WTC11 (cell line): ENCODE measurements around the gene CACHD1. TPM values are rescaled to one million over a fixed set of nuclear protein-coding genes. Genes with fewer than 3 reads are reported as not detected.

Source experiments
- ATAC-seq: fragments of 200-7000 bp; cut with Tn5 transposase; 2 replicates; pipeline ENCODE4 v1.10.0; 2021; ENCODE audit warnings: mild to moderate bottlenecking, moderate library complexity
- CTCF ChIA-PET: fragments of 300-600 bp; sonication (Branson Sonifier 250); formaldehyde crosslinking; loops from one replicate; lab custom pipeline; 2021; ENCODE audit warnings: antibody characterized with exemption; lab: Charles Lee
- POLR2A ChIA-PET: fragments of 350-600 bp; sonication (Branson Sonifier 250); formaldehyde crosslinking; loops from one replicate; lab custom pipeline; 2021; ENCODE audit warnings: antibody characterized with exemption; lab: Charles Lee
- DNase-seq: peaks from one replicate; pipeline ENCODE4 v3.0.0; 2021; ENCODE audit warnings: low spot score
- H3K27ac Mint-ChIP-seq: 2 replicates; pipeline ENCODE4 v1.8.0; 2021; ENCODE audit warnings: mixed read lengths
- H3K27me3 Mint-ChIP-seq: 2 replicates; pipeline ENCODE4 v1.8.0; 2021; ENCODE audit warnings: low read depth, mild to moderate bottlenecking, moderate library complexity, mixed read lengths
- H3K36me3 Mint-ChIP-seq: 2 replicates; pipeline ENCODE4 v1.8.0; 2021; ENCODE audit warnings: mixed read lengths
- H3K4me1 Mint-ChIP-seq: 2 replicates; pipeline ENCODE4 v1.8.0; 2022; ENCODE audit warnings: mixed read lengths
- H3K4me3 Mint-ChIP-seq: 2 replicates; pipeline ENCODE4 v1.8.0; 2021; ENCODE audit warnings: mild to moderate bottlenecking, moderate library complexity, mixed read lengths
- H3K9me3 Mint-ChIP-seq: 2 replicates; pipeline ENCODE4 v1.8.0; 2021; ENCODE audit warnings: mixed read lengths
- GRHL2 ChIP-seq: fragments of 250-450 bp; sonication (Bioruptor Pico); IDR thresholded peaks from 2 replicates; pipeline ENCODE4 v1.8.0; 2022; ENCODE audit warnings: mild to moderate bottlenecking, moderate library complexity; ENCODE audit not compliant: insufficient replicate concordance, severe bottlenecking
- JUN ChIP-seq: sonication (generic); formaldehyde crosslinking; IDR thresholded peaks from 2 replicates; pipeline ENCODE4 v1.8.0; 2023; ENCODE audit warnings: mild to moderate bottlenecking, missing genetic modification reagents
- NFATC4 ChIP-seq: fragments of 250-450 bp; sonication (Bioruptor Pico); IDR thresholded peaks from 2 replicates; pipeline ENCODE4 v1.9.0; 2021; ENCODE audit warnings: mild to moderate bottlenecking
- NR2C2 ChIP-seq: sonication (generic); formaldehyde crosslinking; IDR thresholded peaks from 2 replicates; pipeline ENCODE4 v1.8.0; 2022; ENCODE audit warnings: mild to moderate bottlenecking, missing genetic modification reagents
- PRRX2 ChIP-seq: fragments of 250-450 bp; sonication (Bioruptor Pico); IDR thresholded peaks from 2 replicates; pipeline ENCODE4 v1.8.0; 2021; ENCODE audit warnings: mild to moderate bottlenecking
- SMAD4 ChIP-seq: sonication (generic); formaldehyde crosslinking; IDR thresholded peaks from 2 replicates; pipeline ENCODE4 v1.8.0; 2022; ENCODE audit warnings: mild to moderate bottlenecking, missing genetic modification reagents
- TEAD4 ChIP-seq: sonication (generic); formaldehyde crosslinking; IDR thresholded peaks from 2 replicates; pipeline ENCODE4 v1.8.0; 2022; ENCODE audit warnings: mild to moderate bottlenecking, missing genetic modification reagents
- ZNF263 ChIP-seq: sonication (generic); formaldehyde crosslinking; IDR thresholded peaks from 2 replicates; pipeline ENCODE4 v1.8.1; 2022; ENCODE audit warnings: low read depth, mild to moderate bottlenecking, moderate library complexity, missing genetic modification reagents
- total RNA-seq: library from RNA; stranded (reverse); gene quantifications from 3 replicates; pipeline ENCODE4 v1.2.3, GENCODE V29; 2021
- TF ChIP-seq, protein P1 (sequence below): sonication (generic); formaldehyde crosslinking; IDR thresholded peaks from 2 replicates; pipeline ENCODE4 v1.8.1; 2023; ENCODE audit warnings: mild to moderate bottlenecking, missing genetic modification reagents
- TF ChIP-seq, protein P2 (sequence below): sonication (generic); formaldehyde crosslinking; IDR thresholded peaks from 2 replicates; pipeline ENCODE4 v1.8.1; 2023; ENCODE audit warnings: mild to moderate bottlenecking, moderate library complexity, missing genetic modification reagents
- TF ChIP-seq, protein P3 (sequence below): fragments of 250-450 bp; sonication (Bioruptor Pico); IDR thresholded peaks from 2 replicates; pipeline ENCODE4 v1.9.0; 2021; ENCODE audit warnings: mild to moderate bottlenecking
- TF ChIP-seq, protein P4 (sequence below): sonication (generic); formaldehyde crosslinking; IDR thresholded peaks from 2 replicates; pipeline ENCODE4 v1.8.1; 2023; ENCODE audit warnings: mild to moderate bottlenecking, missing genetic modification reagents, borderline replicate concordance
- TF ChIP-seq, protein P5 (sequence below): sonication (generic); formaldehyde crosslinking; IDR thresholded peaks from 2 replicates; pipeline ENCODE4 v1.8.0; 2022; ENCODE audit warnings: mild to moderate bottlenecking, missing genetic modification reagents
- TF ChIP-seq, protein P6 (sequence below): sonication (generic); formaldehyde crosslinking; IDR thresholded peaks from 2 replicates; pipeline ENCODE4 v1.8.1; 2023; ENCODE audit warnings: mild to moderate bottlenecking, missing genetic modification reagents
- TF ChIP-seq, protein P7 (sequence below): fragments of 250-450 bp; sonication (Bioruptor Pico); IDR thresholded peaks from 2 replicates; pipeline ENCODE4 v1.9.0; 2021; ENCODE audit warnings: mild to moderate bottlenecking, borderline replicate concordance
- TF ChIP-seq, protein P8 (sequence below): sonication (generic); formaldehyde crosslinking; IDR thresholded peaks from 2 replicates; pipeline ENCODE4 v1.8.0; 2022; ENCODE audit warnings: mild to moderate bottlenecking, missing genetic modification reagents

Gene CACHD1
- total RNA-seq, 1 experiment from 2014 or later: 26.3 TPM

DNA sequence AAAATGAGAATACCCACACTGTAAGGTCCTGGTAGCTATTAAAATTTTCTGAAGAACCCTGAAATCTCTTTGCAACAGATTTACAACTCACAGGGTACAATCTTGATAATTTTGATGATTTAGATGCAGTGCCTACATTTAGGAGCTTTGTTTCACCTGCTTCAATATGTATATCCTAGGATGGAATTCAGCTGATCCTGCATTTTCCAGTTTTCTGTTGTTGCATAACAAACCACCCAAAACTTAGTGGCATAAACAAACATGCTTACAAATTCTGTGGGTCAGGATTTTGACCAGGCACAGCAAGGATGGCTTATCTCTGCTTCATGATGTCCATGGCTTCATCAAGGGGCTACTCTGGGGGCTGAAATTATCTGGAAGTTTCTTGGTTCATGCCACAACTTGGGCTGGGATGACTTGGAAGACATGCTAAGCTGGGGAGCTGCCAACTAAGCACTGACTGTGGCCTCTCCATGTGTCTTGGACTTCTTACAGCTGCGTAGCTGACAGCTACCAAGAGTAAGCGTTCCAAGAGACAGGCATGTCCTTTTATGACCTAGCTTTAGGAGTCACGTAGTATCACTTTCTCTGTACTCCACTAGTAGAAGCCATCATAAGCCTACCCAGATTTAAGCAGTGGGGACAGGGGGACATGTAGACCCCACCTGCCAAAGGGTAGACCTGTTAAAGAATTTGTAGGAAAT is 108.5 kb downstream of the CACHD1 start:
- H3K36me3 Mint-ChIP-seq: no peaks in the 10 kb centered on the region
- TF ChIP-seq SMAD4 (no peak), PRRX2 (CRISPR knock-in tag) (no peak), ZNF263 (CRISPR knock-in tag) (no peak), NR2C2 (CRISPR knock-in tag) (no peak)
- TF ChIP-seq, protein P1, sequence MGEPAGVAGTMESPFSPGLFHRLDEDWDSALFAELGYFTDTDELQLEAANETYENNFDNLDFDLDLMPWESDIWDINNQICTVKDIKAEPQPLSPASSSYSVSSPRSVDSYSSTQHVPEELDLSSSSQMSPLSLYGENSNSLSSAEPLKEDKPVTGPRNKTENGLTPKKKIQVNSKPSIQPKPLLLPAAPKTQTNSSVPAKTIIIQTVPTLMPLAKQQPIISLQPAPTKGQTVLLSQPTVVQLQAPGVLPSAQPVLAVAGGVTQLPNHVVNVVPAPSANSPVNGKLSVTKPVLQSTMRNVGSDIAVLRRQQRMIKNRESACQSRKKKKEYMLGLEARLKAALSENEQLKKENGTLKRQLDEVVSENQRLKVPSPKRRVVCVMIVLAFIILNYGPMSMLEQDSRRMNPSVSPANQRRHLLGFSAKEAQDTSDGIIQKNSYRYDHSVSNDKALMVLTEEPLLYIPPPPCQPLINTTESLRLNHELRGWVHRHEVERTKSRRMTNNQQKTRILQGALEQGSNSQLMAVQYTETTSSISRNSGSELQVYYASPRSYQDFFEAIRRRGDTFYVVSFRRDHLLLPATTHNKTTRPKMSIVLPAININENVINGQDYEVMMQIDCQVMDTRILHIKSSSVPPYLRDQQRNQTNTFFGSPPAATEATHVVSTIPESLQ (CRISPR knock-in tag): no peak
- TF ChIP-seq, protein P2, sequence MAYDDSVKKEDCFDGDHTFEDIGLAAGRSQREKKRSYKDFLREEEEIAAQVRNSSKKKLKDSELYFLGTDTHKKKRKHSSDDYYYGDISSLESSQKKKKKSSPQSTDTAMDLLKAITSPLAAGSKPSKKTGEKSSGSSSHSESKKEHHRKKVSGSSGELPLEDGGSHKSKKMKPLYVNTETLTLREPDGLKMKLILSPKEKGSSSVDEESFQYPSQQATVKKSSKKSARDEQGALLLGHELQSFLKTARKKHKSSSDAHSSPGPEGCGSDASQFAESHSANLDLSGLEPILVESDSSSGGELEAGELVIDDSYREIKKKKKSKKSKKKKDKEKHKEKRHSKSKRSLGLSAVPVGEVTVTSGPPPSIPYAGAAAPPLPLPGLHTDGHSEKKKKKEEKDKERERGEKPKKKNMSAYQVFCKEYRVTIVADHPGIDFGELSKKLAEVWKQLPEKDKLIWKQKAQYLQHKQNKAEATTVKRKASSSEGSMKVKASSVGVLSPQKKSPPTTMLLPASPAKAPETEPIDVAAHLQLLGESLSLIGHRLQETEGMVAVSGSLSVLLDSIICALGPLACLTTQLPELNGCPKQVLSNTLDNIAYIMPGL: no peak
- no peaks in the 10 kb centered on the region for H3K9me3 Mint-ChIP-seq
- POLR2A ChIA-PET: no interaction called here
- DNase-seq (no peak), ATAC-seq (no peak)
- H3K4me3 Mint-ChIP-seq: no peak overlapping the region
- H3K27me3 Mint-ChIP-seq: no peaks in the 10 kb centered on the region
- H3K27ac Mint-ChIP-seq: no peak overlapping the region
- CTCF ChIA-PET: no interaction called here
- H3K4me1 Mint-ChIP-seq: peaks cover 67% of the 10 kb centered on the region

DNA sequence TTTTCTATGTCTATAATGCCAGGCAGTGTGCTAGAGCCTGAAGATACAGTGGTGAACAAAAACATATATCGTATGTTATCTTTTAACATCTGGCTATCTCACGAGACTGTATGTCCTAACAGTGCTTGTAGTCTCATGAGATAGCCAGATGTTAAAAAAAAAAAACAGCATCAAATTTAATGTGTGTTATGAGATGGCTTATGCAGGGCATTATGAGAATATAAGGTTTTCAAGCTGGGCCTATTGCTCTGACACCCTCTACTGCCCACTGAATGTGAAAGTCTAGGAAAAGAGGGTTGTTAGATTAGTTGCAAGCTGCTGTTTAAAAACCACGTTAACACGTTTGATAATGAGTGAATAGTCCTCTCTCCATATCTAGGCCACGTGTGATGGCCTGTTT is 109.8 kb downstream of the CACHD1 start:
- peaks cover 54% of the 10 kb centered on the region for H3K4me1 Mint-ChIP-seq
- no peak overlapping the region for H3K4me3 Mint-ChIP-seq
- H3K27me3 Mint-ChIP-seq: no peaks in the 10 kb centered on the region
- H3K27ac Mint-ChIP-seq: no peak overlapping the region; the same call in 1 of the 2 replicates
- H3K36me3 Mint-ChIP-seq: no peaks in the 10 kb centered on the region
- ATAC-seq: no peak
- H3K9me3 Mint-ChIP-seq: no peaks in the 10 kb centered on the region
- TF ChIP-seq NFATC4 (CRISPR knock-in tag) (no peak), PRRX2 (CRISPR knock-in tag) (no peak), JUN (CRISPR knock-in tag) (no peak), GRHL2 (no peak), TEAD4 (CRISPR knock-in tag) (no peak)
- TF ChIP-seq, protein P3, sequence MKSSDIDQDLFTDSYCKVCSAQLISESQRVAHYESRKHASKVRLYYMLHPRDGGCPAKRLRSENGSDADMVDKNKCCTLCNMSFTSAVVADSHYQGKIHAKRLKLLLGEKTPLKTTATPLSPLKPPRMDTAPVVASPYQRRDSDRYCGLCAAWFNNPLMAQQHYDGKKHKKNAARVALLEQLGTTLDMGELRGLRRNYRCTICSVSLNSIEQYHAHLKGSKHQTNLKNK (CRISPR knock-in tag): no peak
- TF ChIP-seq, protein P4, sequence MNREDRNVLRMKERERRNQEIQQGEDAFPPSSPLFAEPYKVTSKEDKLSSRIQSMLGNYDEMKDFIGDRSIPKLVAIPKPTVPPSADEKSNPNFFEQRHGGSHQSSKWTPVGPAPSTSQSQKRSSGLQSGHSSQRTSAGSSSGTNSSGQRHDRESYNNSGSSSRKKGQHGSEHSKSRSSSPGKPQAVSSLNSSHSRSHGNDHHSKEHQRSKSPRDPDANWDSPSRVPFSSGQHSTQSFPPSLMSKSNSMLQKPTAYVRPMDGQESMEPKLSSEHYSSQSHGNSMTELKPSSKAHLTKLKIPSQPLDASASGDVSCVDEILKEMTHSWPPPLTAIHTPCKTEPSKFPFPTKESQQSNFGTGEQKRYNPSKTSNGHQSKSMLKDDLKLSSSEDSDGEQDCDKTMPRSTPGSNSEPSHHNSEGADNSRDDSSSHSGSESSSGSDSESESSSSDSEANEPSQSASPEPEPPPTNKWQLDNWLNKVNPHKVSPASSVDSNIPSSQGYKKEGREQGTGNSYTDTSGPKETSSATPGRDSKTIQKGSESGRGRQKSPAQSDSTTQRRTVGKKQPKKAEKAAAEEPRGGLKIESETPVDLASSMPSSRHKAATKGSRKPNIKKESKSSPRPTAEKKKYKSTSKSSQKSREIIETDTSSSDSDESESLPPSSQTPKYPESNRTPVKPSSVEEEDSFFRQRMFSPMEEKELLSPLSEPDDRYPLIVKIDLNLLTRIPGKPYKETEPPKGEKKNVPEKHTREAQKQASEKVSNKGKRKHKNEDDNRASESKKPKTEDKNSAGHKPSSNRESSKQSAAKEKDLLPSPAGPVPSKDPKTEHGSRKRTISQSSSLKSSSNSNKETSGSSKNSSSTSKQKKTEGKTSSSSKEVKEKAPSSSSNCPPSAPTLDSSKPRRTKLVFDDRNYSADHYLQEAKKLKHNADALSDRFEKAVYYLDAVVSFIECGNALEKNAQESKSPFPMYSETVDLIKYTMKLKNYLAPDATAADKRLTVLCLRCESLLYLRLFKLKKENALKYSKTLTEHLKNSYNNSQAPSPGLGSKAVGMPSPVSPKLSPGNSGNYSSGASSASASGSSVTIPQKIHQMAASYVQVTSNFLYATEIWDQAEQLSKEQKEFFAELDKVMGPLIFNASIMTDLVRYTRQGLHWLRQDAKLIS (CRISPR knock-in tag): no peak
- TF ChIP-seq, protein P5, sequence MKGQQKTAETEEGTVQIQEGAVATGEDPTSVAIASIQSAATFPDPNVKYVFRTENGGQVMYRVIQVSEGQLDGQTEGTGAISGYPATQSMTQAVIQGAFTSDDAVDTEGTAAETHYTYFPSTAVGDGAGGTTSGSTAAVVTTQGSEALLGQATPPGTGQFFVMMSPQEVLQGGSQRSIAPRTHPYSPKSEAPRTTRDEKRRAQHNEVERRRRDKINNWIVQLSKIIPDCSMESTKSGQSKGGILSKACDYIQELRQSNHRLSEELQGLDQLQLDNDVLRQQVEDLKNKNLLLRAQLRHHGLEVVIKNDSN: no peak
- TF ChIP-seq, protein P2: no peak
- TF ChIP-seq, protein P6, sequence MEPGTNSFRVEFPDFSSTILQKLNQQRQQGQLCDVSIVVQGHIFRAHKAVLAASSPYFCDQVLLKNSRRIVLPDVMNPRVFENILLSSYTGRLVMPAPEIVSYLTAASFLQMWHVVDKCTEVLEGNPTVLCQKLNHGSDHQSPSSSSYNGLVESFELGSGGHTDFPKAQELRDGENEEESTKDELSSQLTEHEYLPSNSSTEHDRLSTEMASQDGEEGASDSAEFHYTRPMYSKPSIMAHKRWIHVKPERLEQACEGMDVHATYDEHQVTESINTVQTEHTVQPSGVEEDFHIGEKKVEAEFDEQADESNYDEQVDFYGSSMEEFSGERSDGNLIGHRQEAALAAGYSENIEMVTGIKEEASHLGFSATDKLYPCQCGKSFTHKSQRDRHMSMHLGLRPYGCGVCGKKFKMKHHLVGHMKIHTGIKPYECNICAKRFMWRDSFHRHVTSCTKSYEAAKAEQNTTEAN (CRISPR knock-in tag): no peak
- TF ChIP-seq, protein P7, sequence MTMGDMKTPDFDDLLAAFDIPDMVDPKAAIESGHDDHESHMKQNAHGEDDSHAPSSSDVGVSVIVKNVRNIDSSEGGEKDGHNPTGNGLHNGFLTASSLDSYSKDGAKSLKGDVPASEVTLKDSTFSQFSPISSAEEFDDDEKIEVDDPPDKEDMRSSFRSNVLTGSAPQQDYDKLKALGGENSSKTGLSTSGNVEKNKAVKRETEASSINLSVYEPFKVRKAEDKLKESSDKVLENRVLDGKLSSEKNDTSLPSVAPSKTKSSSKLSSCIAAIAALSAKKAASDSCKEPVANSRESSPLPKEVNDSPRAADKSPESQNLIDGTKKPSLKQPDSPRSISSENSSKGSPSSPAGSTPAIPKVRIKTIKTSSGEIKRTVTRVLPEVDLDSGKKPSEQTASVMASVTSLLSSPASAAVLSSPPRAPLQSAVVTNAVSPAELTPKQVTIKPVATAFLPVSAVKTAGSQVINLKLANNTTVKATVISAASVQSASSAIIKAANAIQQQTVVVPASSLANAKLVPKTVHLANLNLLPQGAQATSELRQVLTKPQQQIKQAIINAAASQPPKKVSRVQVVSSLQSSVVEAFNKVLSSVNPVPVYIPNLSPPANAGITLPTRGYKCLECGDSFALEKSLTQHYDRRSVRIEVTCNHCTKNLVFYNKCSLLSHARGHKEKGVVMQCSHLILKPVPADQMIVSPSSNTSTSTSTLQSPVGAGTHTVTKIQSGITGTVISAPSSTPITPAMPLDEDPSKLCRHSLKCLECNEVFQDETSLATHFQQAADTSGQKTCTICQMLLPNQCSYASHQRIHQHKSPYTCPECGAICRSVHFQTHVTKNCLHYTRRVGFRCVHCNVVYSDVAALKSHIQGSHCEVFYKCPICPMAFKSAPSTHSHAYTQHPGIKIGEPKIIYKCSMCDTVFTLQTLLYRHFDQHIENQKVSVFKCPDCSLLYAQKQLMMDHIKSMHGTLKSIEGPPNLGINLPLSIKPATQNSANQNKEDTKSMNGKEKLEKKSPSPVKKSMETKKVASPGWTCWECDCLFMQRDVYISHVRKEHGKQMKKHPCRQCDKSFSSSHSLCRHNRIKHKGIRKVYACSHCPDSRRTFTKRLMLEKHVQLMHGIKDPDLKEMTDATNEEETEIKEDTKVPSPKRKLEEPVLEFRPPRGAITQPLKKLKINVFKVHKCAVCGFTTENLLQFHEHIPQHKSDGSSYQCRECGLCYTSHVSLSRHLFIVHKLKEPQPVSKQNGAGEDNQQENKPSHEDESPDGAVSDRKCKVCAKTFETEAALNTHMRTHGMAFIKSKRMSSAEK (CRISPR knock-in tag): no peak
- TF ChIP-seq, protein P8, sequence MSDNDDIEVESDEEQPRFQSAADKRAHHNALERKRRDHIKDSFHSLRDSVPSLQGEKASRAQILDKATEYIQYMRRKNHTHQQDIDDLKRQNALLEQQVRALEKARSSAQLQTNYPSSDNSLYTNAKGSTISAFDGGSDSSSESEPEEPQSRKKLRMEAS (CRISPR knock-in tag): no peak
- CTCF ChIA-PET: no interaction called here
- POLR2A ChIA-PET: no interaction called here
- no peak for DNase-seq
